ENCODE measurements around the gene UNC93A. TPM values are rescaled to one million over a fixed set of nuclear protein-coding genes. Genes with fewer than 3 reads are reported as not detected.
"Not testable (repeated sequence)": the region's sequence is repeated elsewhere in the genome, so short reads cannot be mapped to it uniquely, and the experiment has no call there.

Gene UNC93A
- total RNA-seq, 2 donors from 2014 or later: not detected

GRCh38 chr6:167267556-167267898 is 23.6 kb upstream of the UNC93A start:
- not testable (repeated sequence) for ATAC-seq; H3K9me3 Mint-ChIP-seq; H3K36me3 Mint-ChIP-seq; DNase-seq (ENCODE audit: low spot score in 2 of 2); H3K27ac Mint-ChIP-seq

GRCh38 chr6:167267921-167268401 is 23.2 kb upstream of the UNC93A start:
- Mint-ChIP-seq H3K9me3 (no peaks in the 10 kb centered on the region), H3K36me3 (no peaks in the 10 kb centered on the region), H3K27ac (no peak overlapping the region)
- no peak for ATAC-seq
- DNase-seq (ENCODE audit: low spot score in 2 of 2): no peak

- ATAC-seq (no peak), DNase-seq (ENCODE audit: low spot score in 2 of 2) (no peak)
- H3K9me3 Mint-ChIP-seq: no peaks in the 10 kb centered on the region
- H3K27ac Mint-ChIP-seq: no peak overlapping the region
- no peaks in the 10 kb centered on the region for H3K36me3 Mint-ChIP-seq
These were observed 22.3 kb upstream of the UNC93A start for GRCh38 chr6:167268683-167269280.

GRCh38 chr6:167270499-167271311 is 20.4 kb upstream of the UNC93A start:
- no peak for ATAC-seq
- Mint-ChIP-seq H3K27ac (no peak overlapping the region), H3K36me3 (no peaks in the 10 kb centered on the region), H3K9me3 (no peaks in the 10 kb centered on the region)
- DNase-seq (ENCODE audit: low spot score in 2 of 2): peak in 1 of 2 donors; percentile 31

GRCh38 chr6:167272151-167272550 is 19.0 kb upstream of the UNC93A start:
- Mint-ChIP-seq H3K27ac (no peak overlapping the region), H3K9me3 (no peaks in the 10 kb centered on the region), H3K36me3 (no peaks in the 10 kb centered on the region)
- no peak for ATAC-seq
- no peak for DNase-seq (ENCODE audit: low spot score in 2 of 2)

GRCh38 chr6:167272696-167273379 is 18.3 kb upstream of the UNC93A start:
- no peak for DNase-seq (ENCODE audit: low spot score in 2 of 2)
- no peak for ATAC-seq
- Mint-ChIP-seq H3K27ac (no peak overlapping the region), H3K9me3 (no peaks in the 10 kb centered on the region), H3K36me3 (no peaks in the 10 kb centered on the region)

- no peak overlapping the region for H3K27ac Mint-ChIP-seq
- DNase-seq (ENCODE audit: low spot score in 2 of 2) (no peak), ATAC-seq (no peak)
- H3K9me3 Mint-ChIP-seq: no peaks in the 10 kb centered on the region
- no peaks in the 10 kb centered on the region for H3K36me3 Mint-ChIP-seq
These were observed 16.8 kb upstream of the UNC93A start for GRCh38 chr6:167274270-167274669.

- Mint-ChIP-seq H3K9me3 (no peaks in the 10 kb centered on the region), H3K36me3 (no peaks in the 10 kb centered on the region), H3K27ac (no peak overlapping the region)
- DNase-seq (ENCODE audit: low spot score in 2 of 2) (no peak), ATAC-seq (no peak)
These were observed 16.1 kb upstream of the UNC93A start for GRCh38 chr6:167275001-167275400.

- no peak overlapping the region for H3K27ac Mint-ChIP-seq
- ATAC-seq (no peak), DNase-seq (ENCODE audit: low spot score in 2 of 2) (no peak)
- H3K9me3 Mint-ChIP-seq: no peaks in the 10 kb centered on the region
- H3K36me3 Mint-ChIP-seq: no peaks in the 10 kb centered on the region
These were observed 15.7 kb upstream of the UNC93A start for GRCh38 chr6:167275436-167275835.

GRCh38 chr6:167276772-167277533 is 14.2 kb upstream of the UNC93A start:
- H3K9me3 Mint-ChIP-seq: no peaks in the 10 kb centered on the region
- H3K36me3 Mint-ChIP-seq: no peaks in the 10 kb centered on the region
- DNase-seq (ENCODE audit: low spot score in 2 of 2) (no peak), ATAC-seq (no peak)
- no peak overlapping the region for H3K27ac Mint-ChIP-seq

- not testable (repeated sequence) for ATAC-seq; H3K36me3 Mint-ChIP-seq; H3K27ac Mint-ChIP-seq; H3K9me3 Mint-ChIP-seq; DNase-seq (ENCODE audit: low spot score in 2 of 2)
These were observed 12.8 kb upstream of the UNC93A start for GRCh38 chr6:167278173-167278940.

GRCh38 chr6:167279766-167280446 is 11.2 kb upstream of the UNC93A start:
- DNase-seq (ENCODE audit: low spot score in 2 of 2) (no peak), ATAC-seq (no peak)
- Mint-ChIP-seq H3K36me3 (no peaks in the 10 kb centered on the region), H3K9me3 (no peaks in the 10 kb centered on the region), H3K27ac (no peak overlapping the region)

- not testable (repeated sequence) for H3K9me3 Mint-ChIP-seq
These were observed 10.6 kb upstream of the UNC93A start for GRCh38 chr6:167280466-167280865.

GRCh38 chr6:167282165-167282564 is 8.9 kb upstream of the UNC93A start:
- no peaks in the 10 kb centered on the region for H3K36me3 Mint-ChIP-seq
- no peak for DNase-seq (ENCODE audit: low spot score in 2 of 2)
- peak overlapping the region in 1 of 2 donors; percentile 11 for H3K27ac Mint-ChIP-seq
- ATAC-seq: no peak
- no peaks in the 10 kb centered on the region for H3K9me3 Mint-ChIP-seq

More at GRCh38 chr6:167280466-167280865, 10.6 kb upstream of the UNC93A start:
- H3K27ac Mint-ChIP-seq; ATAC-seq; DNase-seq (ENCODE audit: low spot score in 2 of 2); H3K36me3 Mint-ChIP-seq: not testable (repeated sequence)

GRCh38 chr6:167284565-167284964 is 6.5 kb upstream of the UNC93A start:
- DNase-seq (ENCODE audit: low spot score in 2 of 2); H3K9me3 Mint-ChIP-seq; H3K36me3 Mint-ChIP-seq; ATAC-seq; H3K27ac Mint-ChIP-seq: not testable (repeated sequence)

Measured in activated naive CD4-positive, alpha-beta T cell treated with anti-CD3 and anti-CD28 coated beads, Interleukin-2, amount 50 U/mL, for 72 hours (primary cell).